Measurements from ENCODE around the gene GLS. TPM values are rescaled to one million over a fixed set of nuclear protein-coding genes. Genes with fewer than 3 reads are reported as not detected.

Gene GLS
- total RNA-seq, 8 experiments from 2014 or later, result 46.3 to 145 (median 51.4) TPM

- Histone ChIP-seq H3K27ac (no peak overlapping the region), H3K4me3 (no peak overlapping the region), H3K4me1 (replicated peaks in 1 of 2) (no peaks in the 10 kb centered on the region)
- no peak for ATAC-seq (replicated peaks in 6 of 8)
- in situ Hi-C loops (cut with MboI; ENCODE audit: low pct_unique_long_range_greater_than_20kb in 2 of 9, low sequenced_read_pairs in 9 of 9, unreplicated experiment in 9 of 9), result no loop called here
These were observed 52.7 kb downstream of the GLS start for GRCh38 chr2:190933361-190933760.

DNA sequence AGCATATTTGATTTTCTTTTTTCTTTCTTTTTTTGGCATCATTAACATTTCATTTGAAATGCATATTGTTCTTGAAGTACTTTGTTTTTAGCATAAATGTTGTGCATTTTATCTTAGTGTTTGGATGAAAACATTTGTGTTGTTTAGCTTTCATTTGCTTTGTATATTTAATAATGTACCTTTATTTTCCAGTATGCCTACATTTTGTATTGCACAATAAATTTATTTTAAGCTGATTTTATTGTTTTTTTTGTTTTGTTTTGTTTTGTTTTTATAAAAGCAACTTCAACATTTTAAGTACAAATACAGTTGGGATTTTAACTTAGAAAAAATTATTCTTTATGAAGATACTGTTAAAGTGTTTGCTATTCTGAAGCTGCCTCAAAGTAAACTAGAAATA, 54.4 kb downstream of the GLS start:
- no peak overlapping the region for H3K4me3 ChIP-seq
- H3K27ac ChIP-seq, result no peak overlapping the region
- H3K4me1 ChIP-seq (replicated peaks in 1 of 2), result no peaks in the 10 kb centered on the region
- ATAC-seq (replicated peaks in 6 of 8), result peak in 2 of 8 experiments; percentile 6 to 28
- in situ Hi-C loops (cut with MboI; ENCODE audit: low pct_unique_long_range_greater_than_20kb in 2 of 9, low sequenced_read_pairs in 9 of 9, unreplicated experiment in 9 of 9), result no loop called here

DNA sequence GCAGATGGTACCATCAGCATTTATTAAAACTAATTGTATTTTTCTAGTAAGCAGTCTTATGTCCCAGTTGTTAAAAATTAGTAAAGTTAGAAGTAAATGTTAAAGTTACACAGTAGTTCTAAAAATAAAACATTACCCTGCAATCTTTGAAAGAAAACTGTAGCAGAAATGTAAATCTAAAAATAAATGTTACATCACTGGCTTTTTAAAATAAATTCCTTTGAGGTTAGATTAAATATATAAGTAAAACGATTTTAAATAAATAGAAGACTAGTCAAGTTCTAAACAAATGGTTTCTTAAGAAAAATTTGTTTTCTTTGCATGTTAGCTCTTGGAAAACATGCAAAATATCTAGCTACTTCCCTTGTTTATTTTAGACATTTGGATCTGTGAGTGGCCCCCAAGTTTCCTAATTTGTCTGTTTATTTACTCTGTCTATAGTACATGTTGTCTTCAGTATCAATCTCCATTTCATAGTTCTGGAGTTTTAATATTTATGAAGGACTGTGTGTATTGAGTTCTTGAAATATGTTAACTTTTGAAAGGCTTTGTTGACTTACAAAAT, 58.2 kb downstream of the GLS start:
- no peak overlapping the region for H3K4me3 ChIP-seq

GRCh38 chr2:190940454-190940853, 59.8 kb downstream of the GLS start:
- H3K27ac ChIP-seq, result no peak overlapping the region
- in situ Hi-C loops (cut with MboI; ENCODE audit: low pct_unique_long_range_greater_than_20kb in 2 of 9, low sequenced_read_pairs in 9 of 9, unreplicated experiment in 9 of 9), result no loop called here
- no peak for ATAC-seq (replicated peaks in 6 of 8)
- no peaks in the 10 kb centered on the region for H3K4me1 ChIP-seq (replicated peaks in 1 of 2)
- no peak overlapping the region for H3K4me3 ChIP-seq
- WGBS, 10 experiments, result 75 to 100% (median 92%) methylated on average over 1 of the region's 1 CpG; no CpG with 5 or more reads in 2 of the 10 experiments

More for the DNA sequence above, 58.2 kb downstream of the GLS start:
- ATAC-seq (replicated peaks in 6 of 8), result peak in 1 of 8 experiments; percentile 23
- no peak overlapping the region for H3K27ac ChIP-seq
- no peaks in the 10 kb centered on the region for H3K4me1 ChIP-seq (replicated peaks in 1 of 2)
- WGBS, 10 experiments, result 0 to 73% (median 43%) methylated on average over 1 of the region's 1 CpG
- in situ Hi-C loops (cut with MboI; ENCODE audit: low pct_unique_long_range_greater_than_20kb in 2 of 9, low sequenced_read_pairs in 9 of 9, unreplicated experiment in 9 of 9), result no loop called here

DNA sequence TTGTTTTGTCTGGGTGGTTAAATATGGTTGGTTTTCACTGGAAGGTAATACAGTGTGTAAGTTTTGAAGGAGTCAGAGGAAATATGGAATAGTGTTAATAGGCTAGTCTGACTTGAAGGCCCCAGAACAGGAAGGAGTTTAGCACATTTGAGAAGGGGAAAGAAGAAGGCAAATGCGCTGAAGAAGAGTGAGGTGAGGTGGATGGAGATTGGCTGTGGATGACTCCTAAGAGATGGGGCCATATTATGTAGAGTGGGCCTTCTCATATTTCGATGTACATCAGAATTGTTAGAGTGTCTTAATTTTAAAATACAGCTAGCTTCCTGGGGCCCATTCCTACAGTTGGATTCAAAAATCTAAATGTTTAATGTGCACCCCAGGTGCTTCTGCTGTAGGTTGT, 61.0 kb downstream of the GLS start:
- Histone ChIP-seq H3K27ac (no peak overlapping the region), H3K4me1 (replicated peaks in 1 of 2) (no peaks in the 10 kb centered on the region), H3K4me3 (no peak overlapping the region)
- in situ Hi-C loops (cut with MboI; ENCODE audit: low pct_unique_long_range_greater_than_20kb in 2 of 9, low sequenced_read_pairs in 9 of 9, unreplicated experiment in 9 of 9), result no loop called here
- ATAC-seq (replicated peaks in 6 of 8), result no peak
- 83 to 100% (median 100%) methylated on average over 1 to 2 of the region's 2 CpGs; no CpG with 5 or more reads in 1 of the 10 experiments for WGBS, 10 experiments

- ATAC-seq (replicated peaks in 6 of 8), result no peak
- H3K27ac ChIP-seq, result no peak overlapping the region
- in situ Hi-C loops (cut with MboI; ENCODE audit: low pct_unique_long_range_greater_than_20kb in 2 of 9, low sequenced_read_pairs in 9 of 9, unreplicated experiment in 9 of 9), result no loop called here
These were observed 62.1 kb downstream of the GLS start for GRCh38 chr2:190942697-190943096.

DNA sequence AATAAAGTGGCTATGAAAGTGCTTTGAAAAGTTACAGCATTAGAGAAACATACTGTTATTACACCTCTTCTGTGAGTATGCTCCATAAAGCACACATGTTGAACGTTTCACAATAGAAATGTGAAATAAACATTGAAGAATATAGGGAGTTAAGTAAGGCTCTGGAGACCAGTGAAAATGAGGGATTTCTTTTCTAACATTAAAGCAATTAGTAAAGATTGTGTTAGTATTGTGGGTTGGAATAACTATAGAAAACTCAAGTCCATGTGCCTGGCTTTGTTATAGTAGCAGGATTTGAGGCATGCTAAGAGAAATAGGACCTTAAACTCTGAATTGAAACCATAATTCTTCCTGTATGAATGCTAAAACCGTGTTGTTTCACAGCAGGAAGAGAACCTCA, 63.1 kb downstream of the GLS start:
- WGBS, 10 experiments, result 14 to 100% (median 67%) methylated on average over 1 to 2 of the region's 2 CpGs
- Histone ChIP-seq H3K4me3 (no peak overlapping the region), H3K27ac (no peak overlapping the region), H3K4me1 (replicated peaks in 1 of 2) (no peaks in the 10 kb centered on the region)
- in situ Hi-C loops (cut with MboI; ENCODE audit: low pct_unique_long_range_greater_than_20kb in 2 of 9, low sequenced_read_pairs in 9 of 9, unreplicated experiment in 9 of 9), result no loop called here
- ATAC-seq (replicated peaks in 6 of 8), result no peak

More at GRCh38 chr2:190942697-190943096, 62.1 kb downstream of the GLS start:
- H3K4me3 ChIP-seq, result no peak overlapping the region
- no peaks in the 10 kb centered on the region for H3K4me1 ChIP-seq (replicated peaks in 1 of 2)
- 92 to 100% (median 100%) methylated on average over 1 to 2 of the region's 2 CpGs; no CpG with 5 or more reads in 2 of the 10 experiments for WGBS, 10 experiments

- WGBS, 10 experiments, result 20 to 92% (median 82%) methylated on average over 1 of the region's 1 CpG; no CpG with 5 or more reads in 4 of the 10 experiments
- no peak overlapping the region for H3K27ac ChIP-seq
- H3K4me1 ChIP-seq (replicated peaks in 1 of 2), result no peaks in the 10 kb centered on the region
- ATAC-seq (replicated peaks in 6 of 8), result peak in 1 of 8 experiments; percentile 6
- H3K4me3 ChIP-seq, result no peak overlapping the region
- in situ Hi-C loops (cut with MboI; ENCODE audit: low pct_unique_long_range_greater_than_20kb in 2 of 9, low sequenced_read_pairs in 9 of 9, unreplicated experiment in 9 of 9), result no loop called here
These were observed 66.5 kb downstream of the GLS start for GRCh38 chr2:190947141-190947540.

GRCh38 chr2:190947711-190948251, 67.2 kb downstream of the GLS start:
- Histone ChIP-seq H3K4me3 (no peak overlapping the region), H3K27ac (no peak overlapping the region), H3K4me1 (replicated peaks in 1 of 2) (no peaks in the 10 kb centered on the region)
- peak in 3 of 8 experiments; percentile 75 to 79 (median 76) for ATAC-seq (replicated peaks in 6 of 8)
- 0 to 88% (median 79%) methylated on average over 2 of the region's 2 CpGs; no CpG with 5 or more reads in 5 of the 10 experiments for WGBS, 10 experiments
- in situ Hi-C loops (cut with MboI; ENCODE audit: low pct_unique_long_range_greater_than_20kb in 2 of 9, low sequenced_read_pairs in 9 of 9, unreplicated experiment in 9 of 9), result no loop called here

GRCh38 chr2:190948671-190949070, 68.0 kb downstream of the GLS start:
- no peaks in the 10 kb centered on the region for H3K4me1 ChIP-seq (replicated peaks in 1 of 2)
- H3K4me3 ChIP-seq, result no peak overlapping the region
- peak in 2 of 8 experiments; percentile 15 to 36 for ATAC-seq (replicated peaks in 6 of 8)
- 42 to 100% (median 98%) methylated on average over 1 to 2 of the region's 2 CpGs for WGBS, 10 experiments
- no peak overlapping the region for H3K27ac ChIP-seq
- in situ Hi-C loops (cut with MboI; ENCODE audit: low pct_unique_long_range_greater_than_20kb in 2 of 9, low sequenced_read_pairs in 9 of 9, unreplicated experiment in 9 of 9), result no loop called here

- 60 to 100% (median 86%) methylated on average over 1 to 3 of the region's 3 CpGs; no CpG with 5 or more reads in 5 of the 10 experiments for WGBS, 10 experiments
- in situ Hi-C loops (cut with MboI; ENCODE audit: low pct_unique_long_range_greater_than_20kb in 2 of 9, low sequenced_read_pairs in 9 of 9, unreplicated experiment in 9 of 9), result loop anchor here in 1 of 9 experiments (25.0 kb wide), 1 partner anchor 163 kb away; no protein-coding TSS in a partner anchor
- ATAC-seq (replicated peaks in 6 of 8), result no peak
These were observed 70.0 kb downstream of the GLS start for GRCh38 chr2:190950566-190950991.

GRCh38 chr2:190953257-190953656, 72.6 kb downstream of the GLS start:
- ATAC-seq (replicated peaks in 6 of 8), result no peak
- no peak overlapping the region for H3K27ac ChIP-seq

More at GRCh38 chr2:190950566-190950991, 70.0 kb downstream of the GLS start:
- no peak overlapping the region for H3K4me3 ChIP-seq
- no peaks in the 10 kb centered on the region for H3K4me1 ChIP-seq (replicated peaks in 1 of 2)
- no peak overlapping the region for H3K27ac ChIP-seq

GRCh38 chr2:190959911-190960788, 79.5 kb downstream of the GLS start:
- H3K4me1 ChIP-seq (replicated peaks in 1 of 2), result no peaks in the 10 kb centered on the region
- H3K27ac ChIP-seq, result no peak overlapping the region
- no peak overlapping the region for H3K4me3 ChIP-seq
- WGBS, 10 experiments, result 29 to 93% (median 76%) methylated on average over 1 to 5 of the region's 5 CpGs
- ATAC-seq (replicated peaks in 6 of 8), result peak in 1 of 8 experiments; percentile 65
- in situ Hi-C loops (cut with MboI; ENCODE audit: low pct_unique_long_range_greater_than_20kb in 2 of 9, low sequenced_read_pairs in 9 of 9, unreplicated experiment in 9 of 9), result loop anchor here in 1 of 9 experiments (25.0 kb wide), 1 partner anchor 173 kb away; no protein-coding TSS in a partner anchor

More at GRCh38 chr2:190953257-190953656, 72.6 kb downstream of the GLS start:
- Histone ChIP-seq H3K4me3 (no peak overlapping the region), H3K4me1 (replicated peaks in 1 of 2) (no peaks in the 10 kb centered on the region)
- in situ Hi-C loops (cut with MboI; ENCODE audit: low pct_unique_long_range_greater_than_20kb in 2 of 9, low sequenced_read_pairs in 9 of 9, unreplicated experiment in 9 of 9), result loop anchor here in 1 of 9 experiments (25.0 kb wide), 1 partner anchor 166 kb away; no protein-coding TSS in a partner anchor
- WGBS, 10 experiments, result 14 to 87% (median 66%) methylated on average over 1 to 4 of the region's 4 CpGs; no CpG with 5 or more reads in 2 of the 10 experiments

Data from motor neuron (in vitro differentiated cells).